ENCODE measurements around the gene VAPA.

- TF ChIP-seq CTCF (IDR thresholded peaks at IDR 0.05): no peak
- TF ChIP-seq SP1 (CRISPR knock-in tag; conservative IDR thresholded peaks at IDR 0.05): no peak
- no peak for TF ChIP-seq ELF4 (CRISPR knock-in tag; IDR thresholded peaks at IDR 0.05; ENCODE audit: low read depth)
- no peak for TF ChIP-seq PREB (CRISPR knock-in tag; IDR thresholded peaks at IDR 0.05; ENCODE audit: borderline replicate concordance)
- TF ChIP-seq USF2 (CRISPR knock-in tag; IDR thresholded peaks at IDR 0.05): no peak
- no peak for TF ChIP-seq TEAD4 (CRISPR knock-in tag; IDR thresholded peaks at IDR 0.05)
- TF ChIP-seq TCF7 (CRISPR knock-in tag; IDR thresholded peaks at IDR 0.05; ENCODE audit: low read depth): no peak
Measured at GRCh38 chr18:9890957-9891356, 22.9 kb upstream of the VAPA start.
